GM21423 (cell line): ENCODE measurements around the gene KCTD16.

Experiments used
- ATAC-seq: cut with Tn5 transposase; IDR thresholded peaks from one replicate; pipeline ENCODE4 v1.9.1; 2021; ENCODE audit warnings: mild to moderate bottlenecking, moderate library complexity; ENCODE audit not compliant: unreplicated experiment

The KCTD16 gene

DNA sequence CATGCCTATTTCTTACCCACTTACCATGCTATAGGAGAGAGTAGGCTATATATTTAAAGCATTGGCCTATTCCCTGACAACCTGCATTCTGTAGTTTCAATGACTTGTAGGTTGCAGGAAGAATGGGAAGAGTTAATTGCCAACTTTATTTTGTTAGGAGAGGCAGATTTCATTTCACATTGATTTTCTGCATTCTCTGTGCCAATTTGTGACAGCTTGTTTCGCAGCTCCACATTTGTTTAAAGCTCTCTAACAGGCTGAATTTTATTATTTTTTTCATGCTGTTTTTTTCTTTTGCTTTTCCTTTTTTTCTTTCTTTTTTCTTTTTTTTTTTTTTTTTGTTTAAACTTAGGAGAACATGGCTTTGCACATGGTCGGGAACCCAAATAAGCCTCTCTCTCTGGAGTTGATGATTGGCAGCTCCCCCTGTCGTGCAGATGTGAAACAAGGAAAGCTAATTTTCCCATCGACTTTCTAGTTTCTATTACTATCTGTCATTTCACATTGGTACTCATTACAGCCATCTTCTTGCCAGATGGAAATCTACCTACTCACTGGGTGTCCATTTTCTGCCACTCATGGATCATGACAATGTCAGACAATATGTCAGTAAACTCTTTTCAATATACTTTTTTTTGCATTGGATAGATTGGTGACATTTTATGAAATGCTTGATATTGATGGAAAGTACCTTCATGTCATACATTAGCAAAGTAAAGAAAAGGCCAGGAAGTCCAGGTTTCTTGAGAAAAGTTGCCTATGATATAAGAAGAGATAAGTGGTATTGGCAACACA lies 223.2 kb downstream of the KCTD16 start:
- no peak for ATAC-seq

DNA sequence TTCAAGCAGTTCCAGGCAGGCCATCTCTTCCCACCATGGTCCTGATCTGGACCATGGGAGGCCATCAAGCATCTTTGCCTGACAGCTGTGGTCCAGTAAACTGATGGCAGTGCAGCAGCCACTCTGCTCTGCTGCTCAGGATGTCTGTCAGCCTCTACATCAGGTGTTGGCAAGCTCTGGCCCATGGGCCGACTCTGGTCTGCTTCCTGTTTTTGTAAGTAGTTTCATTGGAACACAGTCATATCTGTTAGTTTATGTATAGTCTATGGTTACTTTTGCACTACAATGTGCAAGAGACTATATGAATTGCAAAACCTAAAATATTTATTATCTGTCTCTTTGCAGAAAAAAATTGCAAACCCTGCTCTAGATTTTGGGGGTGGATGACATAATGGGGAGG lies 225.0 kb downstream of the KCTD16 start:
- no peak for ATAC-seq

DNA sequence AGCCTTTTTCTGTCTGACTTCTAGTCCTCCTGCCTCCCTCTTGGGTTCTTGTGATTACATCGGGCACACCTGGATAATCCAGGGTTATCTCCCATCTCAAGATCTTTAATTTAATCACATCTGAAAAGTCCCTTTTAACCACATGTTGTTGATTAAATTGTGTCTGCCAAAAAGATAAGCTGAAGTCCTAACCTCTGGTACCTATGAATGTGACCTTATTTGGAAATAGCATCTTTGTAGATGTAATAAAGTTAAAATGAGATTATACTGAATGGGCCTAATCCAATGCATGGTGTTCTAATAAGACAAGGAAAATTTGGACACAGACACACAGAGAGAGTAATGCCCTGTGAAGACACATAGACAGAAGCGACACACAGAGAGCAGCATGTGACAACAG lies 232.4 kb downstream of the KCTD16 start:
- no peak for ATAC-seq

DNA sequence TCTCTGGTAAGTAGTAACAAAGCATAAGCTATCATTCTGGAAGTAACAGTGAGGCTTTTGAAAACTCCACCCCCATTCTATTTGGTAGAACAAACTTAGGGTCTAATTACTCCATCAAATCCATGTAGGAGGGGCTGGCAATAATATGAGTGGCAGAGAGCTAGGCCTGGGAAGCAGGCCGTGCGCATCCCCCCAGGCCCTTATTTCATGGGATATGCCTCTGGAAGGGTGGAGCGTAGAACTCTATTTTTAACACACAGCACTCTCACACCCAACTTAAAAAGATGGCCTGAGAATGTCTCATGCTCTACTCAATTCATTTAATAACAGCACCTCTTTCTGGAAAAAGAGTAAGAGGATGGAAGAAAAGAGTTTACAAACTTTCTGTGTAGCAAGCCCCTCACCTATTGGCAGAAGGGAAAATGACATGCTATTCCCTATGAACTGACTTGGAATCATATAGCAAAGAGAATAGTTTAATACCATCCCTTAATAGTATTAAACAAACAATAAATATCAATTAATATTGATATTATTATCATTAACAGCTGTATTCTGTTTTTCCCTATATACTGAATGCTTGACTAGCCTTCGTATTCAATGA lies 233.2 kb downstream of the KCTD16 start:
- ATAC-seq, result no peak

DNA sequence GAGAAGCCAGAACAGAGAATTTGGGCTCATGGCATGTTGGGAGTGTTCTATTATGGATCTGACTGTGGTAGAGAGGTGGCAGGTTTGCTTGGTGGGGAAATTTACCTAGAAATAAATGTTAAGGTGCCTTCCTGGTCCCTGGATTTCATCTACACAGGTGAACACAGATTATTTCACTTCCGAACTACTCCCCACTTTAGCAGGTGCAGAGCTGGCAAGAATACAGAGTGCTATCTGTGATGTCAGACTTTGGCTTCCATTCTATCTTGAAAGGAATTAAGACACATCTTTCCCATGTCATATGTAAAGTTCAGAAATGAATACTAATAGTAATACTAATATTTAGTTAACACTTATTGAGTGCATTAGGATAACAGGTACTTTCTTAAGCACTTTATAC lies 234.0 kb downstream of the KCTD16 start:
- no peak for ATAC-seq

DNA sequence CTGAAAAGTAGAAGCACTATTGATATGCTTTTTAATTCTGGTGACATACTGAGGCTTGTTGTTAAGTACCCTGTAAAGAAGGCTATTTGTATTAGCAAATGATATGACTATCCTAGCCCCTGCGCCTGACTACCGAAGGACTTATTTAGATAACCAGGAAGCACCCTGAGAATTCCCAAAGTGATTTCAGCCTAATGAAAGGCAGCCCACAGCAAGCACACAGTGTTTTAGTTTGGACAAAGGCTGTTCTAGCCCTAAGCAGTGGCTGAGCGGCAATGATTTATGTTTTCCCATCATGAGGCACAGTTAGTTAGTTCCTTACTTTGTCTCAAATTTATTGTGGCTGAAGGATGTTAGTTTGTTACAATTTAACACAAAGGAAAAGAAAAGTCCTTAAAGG lies 235.3 kb downstream of the KCTD16 start:
- ATAC-seq, result no peak

DNA sequence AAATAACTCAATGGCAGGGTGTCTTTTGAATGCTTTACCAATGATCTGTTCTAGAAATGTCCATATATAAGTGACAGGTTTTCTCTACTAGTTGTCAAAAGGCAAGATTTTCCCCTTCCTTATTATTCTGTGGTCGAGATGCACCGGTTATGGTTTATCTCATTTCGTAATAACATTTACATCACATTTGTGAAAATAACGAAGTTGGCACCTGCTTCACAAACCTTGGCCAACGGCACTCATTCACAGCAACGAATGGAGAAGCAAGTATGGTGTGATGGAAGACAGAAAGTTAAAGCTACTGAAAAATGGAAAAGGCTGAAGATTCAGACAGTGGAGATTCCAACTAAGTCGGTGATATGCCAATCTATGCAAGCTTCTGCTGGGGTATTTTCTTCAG lies 235.8 kb downstream of the KCTD16 start:
- ATAC-seq, result no peak

DNA sequence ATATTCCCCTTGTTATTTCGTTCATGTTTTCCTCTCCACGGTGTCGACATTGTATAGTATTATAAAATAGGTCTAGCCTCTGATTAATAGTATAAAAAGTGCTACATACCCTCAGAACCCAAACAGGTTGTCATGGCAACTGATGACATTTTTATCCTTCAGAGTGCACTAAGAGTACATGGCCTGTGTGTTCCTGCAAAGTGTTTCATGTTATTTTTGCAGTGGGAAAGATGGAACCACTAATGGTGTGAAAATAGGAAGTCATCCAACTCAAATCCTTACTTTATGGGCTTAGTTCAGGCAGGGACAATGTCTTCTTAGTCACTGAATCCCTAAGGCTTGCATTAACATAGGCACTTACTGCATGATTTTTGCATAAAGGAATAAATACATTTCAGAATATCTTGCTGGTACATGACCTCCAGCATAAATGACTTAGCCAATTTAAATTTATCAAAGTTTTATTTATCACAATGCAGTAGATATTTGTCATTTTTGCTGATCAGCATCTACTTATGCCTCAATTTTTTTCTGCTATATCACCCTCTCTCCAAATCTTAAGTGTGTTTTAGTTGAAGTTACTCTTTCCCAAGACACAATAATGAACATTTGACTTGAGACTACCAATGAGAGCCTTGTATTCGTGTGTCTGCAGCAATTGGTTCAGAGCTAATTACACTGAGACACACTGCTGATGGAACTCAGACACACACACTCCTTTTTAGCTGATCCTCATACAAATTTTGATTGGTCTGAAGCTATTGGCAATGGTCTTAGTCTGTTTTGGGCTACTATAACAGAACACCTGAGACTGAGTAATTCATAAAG lies 243.7 kb downstream of the KCTD16 start:
- ATAC-seq, result no peak

DNA sequence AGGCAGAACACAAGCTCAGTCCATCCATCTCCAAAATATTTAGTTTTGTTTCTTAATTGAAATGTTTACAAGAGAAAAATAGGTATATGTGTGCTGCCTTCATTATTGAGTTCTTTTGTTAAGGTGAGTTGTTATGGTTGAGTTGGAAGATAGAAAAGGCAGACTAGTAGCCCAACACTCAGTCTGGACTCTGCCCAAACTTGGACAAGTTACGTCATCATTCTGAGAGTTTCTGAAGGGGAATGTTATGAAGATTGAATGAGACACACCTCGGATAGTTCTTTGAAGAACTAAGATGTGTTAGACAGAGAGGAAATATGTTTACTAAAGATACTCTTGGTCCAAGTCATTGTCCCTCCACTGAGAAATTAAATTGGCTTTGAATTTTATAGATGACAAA lies 245.5 kb downstream of the KCTD16 start:
- no peak for ATAC-seq

DNA sequence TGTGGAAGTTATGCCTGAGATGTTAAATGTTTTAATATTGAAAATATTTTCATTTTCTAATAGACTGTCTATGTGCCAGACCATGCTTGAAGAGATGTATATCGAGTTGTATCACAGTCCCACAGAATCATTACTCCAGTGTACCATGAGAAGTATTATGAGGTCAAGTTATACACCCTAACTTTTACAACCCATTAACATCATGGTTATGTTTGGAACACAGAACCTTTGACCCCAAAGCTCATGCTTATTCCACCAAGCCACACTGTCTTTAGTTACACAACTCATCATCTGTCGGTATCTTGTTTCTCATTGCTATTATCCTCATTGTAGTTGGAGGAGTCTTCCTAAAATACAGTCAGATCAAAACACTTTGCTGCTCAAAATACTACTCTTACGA lies 248.0 kb downstream of the KCTD16 start:
- ATAC-seq, result no peak

DNA sequence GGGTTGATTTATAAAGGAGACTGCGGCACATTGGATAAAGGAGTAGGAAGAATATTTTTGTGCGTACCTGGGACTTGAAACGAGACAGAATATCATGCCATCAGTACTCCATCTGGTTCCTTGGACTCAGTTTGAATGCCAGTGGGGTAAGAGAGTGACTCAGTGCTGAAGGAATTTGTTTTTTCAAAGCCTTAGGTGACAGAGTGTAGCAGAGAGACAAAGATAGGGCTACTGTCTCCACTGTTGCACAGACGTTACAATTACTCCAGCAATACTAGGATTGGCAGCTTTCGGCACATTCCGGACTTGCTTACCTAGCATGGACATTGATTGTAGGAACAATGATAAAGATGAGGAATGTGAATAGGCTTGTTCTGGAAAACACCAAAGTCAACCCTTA lies 250.7 kb downstream of the KCTD16 start:
- no peak for ATAC-seq

DNA sequence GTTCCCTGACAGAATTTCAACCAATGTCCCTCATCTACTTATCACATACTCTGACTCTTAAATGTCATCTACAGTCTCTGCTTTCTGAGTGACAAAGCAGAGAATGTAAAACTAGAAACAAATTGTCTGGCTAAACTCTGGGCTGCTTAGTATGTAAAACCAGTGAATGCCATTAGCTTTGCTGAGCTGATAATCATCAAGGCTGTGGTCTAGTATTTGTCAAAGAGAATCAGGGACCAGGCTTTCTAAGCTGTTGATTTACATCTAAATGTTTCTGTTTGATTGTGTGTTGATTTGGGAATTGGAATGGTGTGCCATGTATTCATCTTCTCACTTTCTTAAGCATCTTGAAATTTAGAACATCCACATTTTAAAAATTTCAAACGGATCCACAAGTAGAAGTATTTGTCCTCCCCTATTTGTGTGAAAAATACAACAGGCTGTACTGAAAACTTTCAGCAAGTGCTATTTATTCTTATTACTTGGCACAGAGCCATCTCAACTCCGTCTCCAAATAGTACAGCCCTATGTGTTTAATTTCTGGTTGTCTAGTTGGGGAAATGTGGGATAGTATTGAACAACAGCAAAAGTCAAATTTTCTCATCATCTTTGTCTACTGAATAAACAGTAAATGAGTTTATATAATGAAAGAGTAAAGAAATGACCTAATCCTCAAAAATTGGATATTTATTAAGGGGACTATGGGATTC lies 251.5 kb downstream of the KCTD16 start:
- ATAC-seq, result no peak

DNA sequence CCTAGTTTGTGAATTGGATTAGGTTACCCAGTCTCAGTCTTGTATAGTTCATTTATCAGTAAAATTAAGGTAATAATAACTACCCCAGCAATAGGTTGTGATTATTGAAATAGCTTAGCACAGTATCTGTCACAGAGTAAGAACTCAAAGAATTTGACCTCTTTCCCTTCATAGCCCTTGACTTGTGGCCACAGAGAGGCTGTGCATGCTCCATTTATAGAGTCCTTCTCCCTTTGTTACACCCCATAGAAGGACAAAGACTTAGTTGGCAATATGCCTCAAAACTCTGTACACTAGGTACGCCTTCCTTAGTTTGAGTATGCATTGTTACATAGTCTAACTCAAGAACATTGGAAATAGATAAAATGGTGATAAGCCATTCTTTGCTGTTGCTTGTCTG lies 257.2 kb downstream of the KCTD16 start:
- no peak for ATAC-seq

DNA sequence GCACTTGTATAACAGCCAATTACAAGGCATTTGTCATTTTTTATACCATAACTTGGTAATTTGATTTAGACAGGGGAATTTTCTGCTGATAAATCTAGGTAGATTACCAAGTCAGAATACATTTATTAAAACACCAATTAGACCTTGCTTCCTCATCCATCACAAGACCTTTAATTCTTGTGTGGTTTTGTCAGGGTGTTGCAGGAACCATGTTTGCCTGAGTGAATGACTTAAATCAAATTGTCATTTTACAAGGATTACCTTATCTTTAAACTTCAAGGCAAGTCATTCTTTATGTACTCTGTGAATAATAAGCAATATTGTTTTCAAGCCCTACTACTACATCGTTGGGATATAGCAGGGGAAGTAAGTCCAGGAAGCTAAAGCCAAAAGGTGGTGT lies 257.7 kb downstream of the KCTD16 start:
- no peak for ATAC-seq

DNA sequence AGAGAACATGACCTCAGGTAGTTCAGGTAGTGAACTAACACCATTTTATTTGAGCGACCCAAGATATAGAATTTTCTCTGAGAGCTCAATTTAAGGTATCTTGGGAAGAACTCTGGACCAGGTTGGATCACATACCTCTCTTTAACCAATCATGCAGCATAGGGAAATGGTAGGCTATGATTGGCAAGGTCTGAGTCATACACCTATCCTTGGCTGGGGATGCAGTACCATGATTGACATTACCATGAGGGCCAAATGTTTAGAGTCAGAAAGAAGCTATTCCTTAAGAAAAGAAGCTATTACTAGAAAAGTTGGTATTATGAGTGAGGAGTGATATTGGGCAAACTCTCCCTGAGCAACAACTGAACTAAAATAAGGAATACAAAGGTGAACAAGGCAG lies 258.7 kb downstream of the KCTD16 start:
- ATAC-seq, result no peak

DNA sequence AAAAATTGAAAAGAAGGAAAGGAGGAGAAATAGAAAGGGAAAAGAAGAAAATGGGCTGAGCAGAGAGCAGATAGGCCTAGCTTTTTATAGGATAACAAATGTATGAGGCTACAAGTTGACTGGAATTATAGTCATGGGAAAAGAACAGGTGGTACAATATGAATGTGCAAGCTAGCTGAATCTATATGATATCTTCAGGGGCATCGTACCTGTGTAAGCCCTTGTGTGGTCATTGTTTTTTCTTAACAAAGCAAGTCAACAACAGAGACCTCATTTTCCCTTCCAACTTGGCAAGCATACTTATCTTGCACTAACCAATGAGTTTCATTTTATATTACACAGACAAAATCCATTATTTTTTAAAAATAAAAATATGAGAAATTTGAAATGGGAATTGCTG lies 259.2 kb downstream of the KCTD16 start:
- ATAC-seq, result no peak

DNA sequence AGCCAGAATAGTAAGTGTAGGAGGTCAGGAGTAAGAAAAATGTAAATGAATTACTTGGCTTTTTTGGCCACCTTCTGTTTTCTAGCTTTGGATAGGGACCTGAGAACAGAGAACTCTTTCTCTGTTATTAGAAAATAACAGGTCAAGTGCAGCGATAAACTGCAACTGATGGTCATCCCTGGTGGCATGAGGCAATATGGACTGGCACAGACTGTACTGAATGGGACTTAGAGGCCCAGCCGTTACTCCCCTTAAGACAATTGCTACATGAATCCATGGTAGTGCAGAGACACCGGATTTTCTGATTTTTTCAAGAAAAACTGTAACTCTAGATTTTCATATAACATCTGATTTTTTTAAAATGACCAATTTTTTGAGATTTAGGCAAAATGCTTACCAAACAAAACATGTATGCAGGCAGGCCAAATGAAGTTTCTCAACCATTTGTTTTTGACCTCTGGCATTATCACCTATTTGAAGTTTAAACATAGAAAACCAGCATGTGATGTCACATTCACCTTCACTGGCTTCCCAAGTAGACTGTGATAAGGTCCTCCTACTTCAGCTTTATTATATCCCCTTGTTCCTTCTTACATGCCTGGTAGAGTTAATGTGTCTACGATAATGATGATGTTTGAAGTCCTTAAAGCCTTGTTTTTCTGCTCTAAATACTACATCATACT lies 262.6 kb downstream of the KCTD16 start:
- no peak for ATAC-seq

DNA sequence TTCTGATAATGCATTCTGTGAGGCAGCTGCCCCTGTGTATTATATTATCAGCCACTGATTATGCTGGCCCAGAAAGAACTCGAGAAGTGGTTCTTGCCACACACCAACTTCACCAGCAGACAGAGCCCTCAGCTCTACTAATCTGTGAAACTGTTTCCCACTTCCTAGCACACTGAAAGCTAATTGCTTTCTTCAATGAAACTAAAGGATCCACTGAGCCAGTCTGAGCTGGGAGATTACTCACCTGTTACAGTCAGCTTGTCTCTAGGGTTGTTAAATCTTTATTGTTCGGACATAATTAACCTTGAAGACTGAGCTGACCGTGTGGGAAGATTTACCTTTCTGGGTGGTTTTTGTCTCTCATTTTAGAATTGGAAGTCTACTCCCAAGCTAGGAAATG lies 263.2 kb downstream of the KCTD16 start:
- ATAC-seq, result no peak

DNA sequence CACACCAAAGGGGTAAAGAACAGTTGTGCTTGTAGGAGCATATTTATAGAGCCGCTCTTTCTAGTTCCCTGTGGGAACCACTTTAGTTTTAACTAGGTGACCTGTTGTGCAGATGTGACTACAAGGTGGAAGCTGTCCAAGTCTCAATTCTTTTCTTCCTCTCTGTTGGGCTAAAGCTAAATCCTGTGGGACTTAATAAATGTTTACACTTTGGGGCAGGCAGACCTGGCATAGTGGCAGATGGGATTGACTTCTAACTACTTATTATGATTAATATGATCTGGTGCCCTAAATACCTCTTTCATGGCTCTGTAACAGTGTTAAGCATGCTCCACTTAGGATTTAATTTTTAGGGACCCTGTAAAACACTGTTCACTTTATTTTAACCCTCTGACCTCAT lies 265.3 kb downstream of the KCTD16 start:
- no peak for ATAC-seq

DNA sequence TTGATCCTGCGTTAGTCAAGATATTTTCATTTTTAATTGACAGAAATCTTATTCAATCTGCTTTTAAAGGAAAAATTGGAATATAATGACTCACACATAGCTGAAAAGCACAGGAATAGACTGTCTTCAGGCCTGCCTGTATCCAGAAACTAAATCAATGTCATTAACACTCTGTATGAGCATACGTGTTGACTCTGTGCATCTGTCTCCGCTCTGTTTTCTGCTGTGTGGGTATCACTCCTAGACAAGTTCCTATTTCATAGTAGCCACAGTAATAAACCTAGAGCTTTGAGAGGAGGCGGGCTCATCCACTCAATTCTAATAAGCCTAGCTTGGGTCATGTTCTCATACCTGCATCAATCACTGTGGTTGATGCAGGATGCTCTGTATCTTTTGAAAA lies 267.6 kb downstream of the KCTD16 start:
- ATAC-seq, result no peak

DNA sequence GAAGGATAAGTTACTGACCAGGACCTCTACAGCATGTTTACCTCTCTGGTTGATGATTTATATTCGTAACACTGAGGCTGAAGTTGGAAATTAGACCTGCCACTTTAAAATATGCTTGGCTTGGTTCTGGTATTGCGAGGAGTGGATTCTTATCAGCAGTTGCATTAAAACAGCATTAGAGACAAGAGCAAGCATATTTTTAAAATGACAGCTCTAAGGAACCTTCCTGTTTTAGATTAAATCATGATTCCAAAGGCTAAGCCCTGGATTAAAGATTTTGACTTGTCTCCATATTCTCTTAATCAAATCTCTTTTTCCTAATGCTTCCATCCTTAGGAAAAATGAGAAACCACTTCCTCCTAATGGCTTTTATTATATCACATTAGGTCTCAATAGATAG lies 277.8 kb downstream of the KCTD16 start:
- no peak for ATAC-seq
